Heart right ventricle (tissue), 16 donors: Measurements from ENCODE around the gene OSBPL7. TPM values are rescaled to one million over a fixed set of nuclear protein-coding genes. Genes with fewer than 3 reads are reported as not detected.

ENCODE experiments used
- ATAC-seq, 8 donors: fragments of 200-7000 bp; cut with Tn5 transposase; one replicate each; pipeline ENCODE4 v1.9.1; 2020; ENCODE audit warnings: mild to moderate bottlenecking in 8 of 8, moderate library complexity in 8 of 8, moderate number of reproducible peaks in 1 of 8
- DNase-seq, 2 donors: peaks; one replicate each; pipeline ENCODE4 v3.0.0-alpha.2; 2020
- H3K27ac ChIP-seq, 10 donors: fragments of 200-600 bp; sonication (generic) in 2 of 10; one replicate each; pipeline versions ENCODE4 v1.5.0 to v1.8.0; 2020 to 2022; ENCODE audit warnings: mild to moderate bottlenecking in 3 of 10
- H3K27me3 ChIP-seq, 7 donors: fragments of 200-600 bp; one replicate each; pipeline ENCODE4 v1.8.0; 2021 to 2022; ENCODE audit warnings: mild to moderate bottlenecking in 2 of 7
- H3K36me3 ChIP-seq, 9 donors: fragments of 200-600 bp; sonication (generic) in 1 of 9; one replicate each; pipeline versions ENCODE4 v1.5.0 to v1.8.0; 2020 to 2022; ENCODE audit warnings: mild to moderate bottlenecking in 2 of 9
- H3K4me1 ChIP-seq, 9 donors: fragments of 200-600 bp; sonication (generic) in 1 of 9; one replicate each; pipeline versions ENCODE4 v1.5.0 to v1.8.0; 2020 to 2022; ENCODE audit warnings: mild to moderate bottlenecking in 4 of 9
- H3K4me3 ChIP-seq, 10 donors: fragments of 200-600 bp; sonication (generic) in 2 of 10; one replicate each; pipeline versions ENCODE4 v1.5.0 to v1.8.0; 2020 to 2022; ENCODE audit warnings: mild to moderate bottlenecking in 7 of 10, moderate library complexity in 2 of 10
- H3K9me3 ChIP-seq, 11 donors: fragments of 200-600 bp in 10 of 11; sonication (generic) in 2 of 11; one replicate each; pipeline versions ENCODE4 v1.5.0 to v1.8.0; 2013 to 2022; ENCODE audit warnings: mild to moderate bottlenecking in 2 of 11, control low read depth in 1 of 11, moderate library complexity in 1 of 11
- CTCF ChIP-seq, 9 donors: fragments of 200-600 bp; sonication (generic) in 2 of 9; IDR thresholded peaks; one replicate each; pipeline versions ENCODE4 v1.5.0 to v1.8.0; 2021 to 2022; ENCODE audit warnings: antibody characterized with exemption in 9 of 9, mild to moderate bottlenecking in 5 of 9, moderate library complexity in 1 of 9
- WGBS, 2 donors: extraction: QIAGEN DNeasy Blood & Tissue Kit; methylation state at CpG; one replicate each; pipeline ENCODE4 v1.1.7; 2013; ENCODE audit warnings: inconsistent platforms in 1 of 2; 5-methylcytosine and 5-hydroxymethylcytosine counted together
- intact Hi-C, 10 donors: fragments of 100-400 bp; cut with DNase I; formaldehyde crosslinking; loops; one replicate each; pipeline versions ENCODE4 v1.11.1 to v1.14.2; 2022
- polyA plus RNA-seq, 2 donors: library from polyadenylated mRNA; stranded (reverse); fragments of 200-250 nt; gene quantifications; one replicate each; pipeline ENCODE4 v1.2.3, GENCODE V29; 2013
- total RNA-seq, 10 donors: library from RNA; stranded (reverse); fragmentation: NEBNext Ultra II Directional in 3 of 10; extraction: Animal tissue kit (Norgen Biotek cat#: 25700) in 3 of 10; gene quantifications; one replicate each; pipeline versions ENCODE4 v1.2.1 to v1.2.4, GENCODE V29; 2021 to 2023
- donor health status: Arrhythmogenic right ventricular cardiomyopathy.
- donor health status: ischemic (EF 13 %, LVEDD 7.1; RV severe dilation, severe dysfunction).
- donor health status: healthy with polysubstance abuse.
- donor health status: DM: no; HTN: yes; CAD: no.
- donor health status: DM: no; HTN: no; CAD: no.
- donor health status: ischemic (EF 25% LVEDD 6.9; RV normal size, moderate dysfunction).
- donor health status: ischemic (EF 25% LVEDD 5.7; RV mildly dilated, moderate dysfunction).
- donor health status: healthy.
- donor health status: DM: yes; HTN: yes; CAD: no.
- donor health status: Ischemic cardiomyopathy.
- donor health status: ischemic (EF 35%, LVEDD 5.7; RV mildly dilated, moderate dysfunction).
- donor health status: nonischemic (EF 11% LVEDD 7.7; RV severe dilation, severe dysfunction).
- donor health status: DM: yes; HTN: yes; CAD: no.
- donor health status: PGD.
- donor health status: ischemic (EF 29% LVEDD 5.4; RV normal size, mild dysfunction).
- donor health status: nonischemic (EF 23%, LVEDD 6.1; RV moderate dilation, normal function).

Gene OSBPL7
- total and polyA plus RNA-seq, 12 donors, result 2.8 to 9.6 (median 5.1) TPM

- DNase-seq (no peak), ATAC-seq (no peak)
- no peak overlapping the region for H3K27ac ChIP-seq
- no peak overlapping the region for H3K4me3 ChIP-seq
- intact Hi-C loops, result no loop called here
- H3K27me3 ChIP-seq, result no peaks in the 10 kb centered on the region
- peaks cover 0 to 6% (median 0%) of the 10 kb centered on the region in 9 donors for H3K4me1 ChIP-seq
- 84 to 86% methylated on average over 18 of the region's 18 CpGs for WGBS, 2 donors
- no peaks in the 10 kb centered on the region for H3K9me3 ChIP-seq
- TF ChIP-seq CTCF (IDR thresholded peaks at IDR 0.05), result no peak
- H3K36me3 ChIP-seq, result peaks cover 0 to 99% (median 36%) of the 10 kb centered on the region in 9 donors
These were observed 9.3 kb downstream of the OSBPL7 start for GRCh38 chr17:47812146-47812920.

- no peaks in the 10 kb centered on the region for H3K27me3 ChIP-seq
- intact Hi-C loops, result no loop called here
- 75 to 76% methylated on average over 7 of the region's 7 CpGs for WGBS, 2 donors
- peaks cover 0 to 99% (median 31%) of the 10 kb centered on the region in 9 donors for H3K36me3 ChIP-seq
- H3K9me3 ChIP-seq, result no peaks in the 10 kb centered on the region
- DNase-seq (no peak), ATAC-seq (no peak)
- no peak overlapping the region for H3K27ac ChIP-seq
- H3K4me1 ChIP-seq, result peaks cover 0 to 6% (median 0%) of the 10 kb centered on the region in 9 donors
- no peak overlapping the region for H3K4me3 ChIP-seq
- TF ChIP-seq CTCF (IDR thresholded peaks at IDR 0.05), result no peak
These were observed 9.9 kb downstream of the OSBPL7 start for GRCh38 chr17:47811709-47812108.

- Histone ChIP-seq H3K36me3 (peaks cover 0 to 95% (median 31%) of the 10 kb centered on the region in 9 donors), H3K4me3 (no peak overlapping the region), H3K4me1 (peaks cover 0 to 6% (median 0%) of the 10 kb centered on the region in 9 donors), H3K27me3 (no peaks in the 10 kb centered on the region), H3K27ac (no peak overlapping the region), H3K9me3 (no peaks in the 10 kb centered on the region)
- WGBS, 2 donors, result 72 to 77% methylated on average over 9 of the region's 9 CpGs
- TF ChIP-seq CTCF (IDR thresholded peaks at IDR 0.05), result no peak
- intact Hi-C loops, result no loop called here
- no peak for ATAC-seq
- no peak for DNase-seq
These were observed 10.5 kb downstream of the OSBPL7 start for GRCh38 chr17:47810901-47811635.

- H3K36me3 ChIP-seq, result peaks cover 0 to 88% (median 24%) of the 10 kb centered on the region in 9 donors
- ATAC-seq, result no peak
These were observed 11.3 kb downstream of the OSBPL7 start for GRCh38 chr17:47810200-47810821.

More at GRCh38 chr17:47810200-47810821, 11.3 kb downstream of the OSBPL7 start:
- H3K4me3 ChIP-seq, result no peak overlapping the region
- H3K27me3 ChIP-seq, result no peaks in the 10 kb centered on the region
- intact Hi-C loops, result no loop called here
- H3K9me3 ChIP-seq, result no peaks in the 10 kb centered on the region
- DNase-seq, result no peak
- no peak for TF ChIP-seq CTCF (IDR thresholded peaks at IDR 0.05)
- H3K4me1 ChIP-seq, result peaks cover 0 to 11% (median 0%) of the 10 kb centered on the region in 9 donors
- WGBS, 2 donors, result 70 to 76% methylated on average over 10 of the region's 10 CpGs
- H3K27ac ChIP-seq, result no peak overlapping the region
